K562 (cell line): ENCODE measurements around the gene AGR2. TPM values are rescaled to one million over a fixed set of nuclear protein-coding genes. Genes with fewer than 3 reads are reported as not detected.

Experiments
- ATAC-seq: fragments of 200-7000 bp; cut with Tn5 transposase; 3 replicates; pipeline ENCODE4 v1.9.1; 2020; ENCODE audit warnings: moderate library complexity
- BruUV-seq: library from RNA; stranded (reverse); fragments of 400-500 nt; replicated peaks from 2 replicates; lab custom pipeline; 2021; lab: Mats Ljungman, UMichigan
- CTCF ChIA-PET: fragments of 300-600 bp; formaldehyde crosslinking; extraction: SDS; loops from one replicate; lab custom pipeline; 2021; ENCODE audit warnings: low intra/inter-chr PET ratio; lab: Yijun Ruan, JAX
- POLR2A ChIA-PET: fragments of 300-600, 350-650 bp; sonication (Branson Sonifier 250); formaldehyde crosslinking; extraction: SDS; loops from one replicate; lab custom pipeline; 2021; ENCODE audit warnings: antibody characterized with exemption, inconsistent platforms; lab: Yijun Ruan, JAX
- DNase-seq, 4 experiments: peaks; one replicate each; pipeline versions ENCODE4 v3.0.0 to v3.0.0-alpha.2; 2011 to 2018; ENCODE audit warnings: low spot score in 3 of 4, mixed read lengths in 3 of 4; ENCODE audit errors: extremely low read depth in 1 of 4
- FAIRE-seq: peaks from 2 replicates; lab custom pipeline; 2011; peaks lifted over from hg19 to GRCh38; lab: Jason Lieb, UNC
- H2AFZ ChIP-seq: 2 replicates; pipeline ENCODE4 v1.6.0; 2011; ENCODE audit warnings: low read depth, low read length, control low read depth, inconsistent platforms
- H3K27ac ChIP-seq: fragments of 200-600 bp; 3 replicates; pipeline ENCODE4 v1.8.0; 2011; ENCODE audit warnings: low read depth, mild to moderate bottlenecking, control low read depth, inconsistent platforms, low read length, moderate library complexity, mixed read lengths; ENCODE audit errors: extremely low read depth
- H3K27me3 ChIP-seq, 2 experiments: fragments of 300-600 bp in 1 of 2; 2 replicates in 1 of 2; 3 replicates in 1 of 2; pipeline versions ENCODE4 v1.6.0 to v1.8.0; 2011; ENCODE audit warnings: inconsistent platforms in 2 of 2, low read length in 2 of 2, mild to moderate bottlenecking in 1 of 2, mixed read lengths in 1 of 2, moderate library complexity in 1 of 2; ENCODE audit not compliant: control insufficient read depth in 2 of 2, insufficient read depth in 2 of 2
- H3K36me3 ChIP-seq: fragments of 300-600 bp; 3 replicates; pipeline ENCODE4 v1.8.0; 2011; ENCODE audit warnings: mild to moderate bottlenecking, low read length, inconsistent platforms; ENCODE audit not compliant: control insufficient read depth, insufficient read depth
- H3K4me1 ChIP-seq, 2 experiments: fragments of 200-600 bp in 1 of 2; replicated peaks in 1 of 2; 2 replicates in 1 of 2; 3 replicates in 1 of 2; pipeline versions ENCODE4 v1.5.1 to v1.8.0; 2011; ENCODE audit warnings: inconsistent platforms in 2 of 2, low read length in 2 of 2, mild to moderate bottlenecking in 1 of 2, mixed read lengths in 1 of 2, moderate library complexity in 1 of 2; ENCODE audit not compliant: control insufficient read depth in 2 of 2, insufficient read depth in 2 of 2
- H3K4me2 ChIP-seq: 2 replicates; pipeline ENCODE4 v1.6.1; 2011; ENCODE audit warnings: low read length, control low read depth, inconsistent platforms, mixed read lengths; ENCODE audit not compliant: insufficient read depth
- H3K4me3 ChIP-seq: fragments of 200-600 bp; sonication (generic), shearing (Covaris generic); 2 replicates; pipeline ENCODE4 v1.5.1; 2016; ENCODE audit warnings: control low read depth, inconsistent platforms
- H3K79me2 ChIP-seq: fragments of 200-600 bp; 3 replicates; pipeline ENCODE4 v1.8.0; 2011; ENCODE audit warnings: low read length, inconsistent platforms; ENCODE audit not compliant: control insufficient read depth, insufficient read depth
- H3K9ac ChIP-seq, 2 experiments: 2 replicates each; pipeline versions ENCODE4 v1.6.0 to v1.6.1; 2011; ENCODE audit warnings: low read depth in 2 of 2, low read length in 2 of 2, control low read depth in 1 of 2, inconsistent platforms in 1 of 2, mild to moderate bottlenecking in 1 of 2, mixed read lengths in 1 of 2; ENCODE audit not compliant: insufficient read depth in 1 of 2
- H3K9me1 ChIP-seq: one replicate; pipeline ENCODE4 v1.6.0; 2011; ENCODE audit warnings: inconsistent platforms, mild to moderate bottlenecking, low read length, moderate library complexity; ENCODE audit not compliant: control insufficient read depth, insufficient read depth
- H3K9me3 ChIP-seq: replicated peaks from 2 replicates; pipeline ENCODE4 v1.5.1; 2011; ENCODE audit warnings: low read depth, low read length, inconsistent platforms; ENCODE audit not compliant: control insufficient read depth, insufficient read depth
- H4K20me1 ChIP-seq: replicated peaks from 2 replicates; pipeline ENCODE4 v1.6.1; 2011; ENCODE audit warnings: low read length, inconsistent platforms, mixed read lengths; ENCODE audit not compliant: control insufficient read depth, insufficient read depth
- HMBOX1 ChIP-seq: sonication (generic); IDR thresholded peaks from 2 replicates; pipeline ENCODE4 v1.6.1; 2016
- RBFOX2 ChIP-seq: fragments of 200-400 bp; formaldehyde crosslinking; IDR thresholded peaks from 2 replicates; pipeline ENCODE4 v1.6.1; 2017; ENCODE audit warnings: low read depth, mild to moderate bottlenecking, low read length, moderate library complexity
- YY1 ChIP-seq, 3 experiments: IDR thresholded peaks; 2 replicates each; pipeline ENCODE4 v1.6.1; 2011; ENCODE audit warnings: low read length in 2 of 3, mild to moderate bottlenecking in 2 of 3, moderate library complexity in 2 of 3, borderline replicate concordance in 1 of 3, control low read depth in 1 of 3, low read depth in 1 of 3; ENCODE audit not compliant: insufficient read depth in 3 of 3, insufficient replicate concordance in 2 of 3, control insufficient read depth in 1 of 3, insufficient read length in 1 of 3; ENCODE audit errors: extremely low read depth in 1 of 3
- ZC3H11A ChIP-seq: IDR thresholded peaks from 2 replicates; pipeline ENCODE4 v1.6.1; 2012; ENCODE audit warnings: low read depth, low read length, improper control_type of control experiment
- ZNF175 ChIP-seq: fragments of 200-800 bp; sonication (Bioruptor generic); IDR thresholded peaks from 2 replicates; pipeline ENCODE4 v1.6.1; 2016; ENCODE audit warnings: low read depth, mild to moderate bottlenecking, missing genetic modification characterization, missing compliant biosample characterization
- ZNF384 ChIP-seq: IDR thresholded peaks from 2 replicates; pipeline ENCODE4 v1.6.1; 2012; ENCODE audit warnings: low read depth, low read length, improper control_type of control experiment
- ZNF589 ChIP-seq: fragments of 200-800 bp; sonication (Bioruptor generic); IDR thresholded peaks from 2 replicates; pipeline ENCODE4 v1.6.1; 2016; ENCODE audit warnings: low read depth, missing genetic modification characterization, missing compliant biosample characterization
- WGBS: fragments of 100-300 bp; shearing (Covaris generic); methylation state at CpG from one replicate; pipeline ENCODE4 v1.1.6; 2016; ENCODE audit warnings: low coverage, mixed read lengths; ENCODE audit not compliant: insufficient coverage; ENCODE audit errors: missing lambda C conversion rate; 5-methylcytosine and 5-hydroxymethylcytosine counted together
- in situ Hi-C: fragments of 300-500 bp; cut with MboI; formaldehyde crosslinking; loops from 4 replicates; pipeline ENCODE4 v1.15.0; 2018; ENCODE audit warnings: inconsistent platforms, mixed read lengths
- intact Hi-C: fragments of 100-400 bp; cut with micrococcal nuclease; formaldehyde crosslinking; loops from 2 replicates; pipeline ENCODE4 v1.14.2; 2022
- polyA plus RNA-seq, 8 experiments: library from polyadenylated mRNA; depleted of rRNA in 4 of 8; stranded (reverse) in 5 of 8; unstranded in 3 of 8; fragments of >200 nt; fragmentation: Nextera tagmentation in 2 of 8; fragmentation: Illumina TruSeq in 1 of 8; extraction: Ambion mirVana in 2 of 8; extraction: Trizol in 1 of 8; gene quantifications; 2 replicates each; pipeline versions ENCODE4 v1.2.1 to v1.2.3, GENCODE V29; 2011 to 2014; ENCODE audit warnings: inconsistent platforms in 1 of 8, missing spikeins in 1 of 8
- total RNA-seq, 7 experiments: library from RNA; depleted of rRNA in 6 of 7; stranded (reverse); fragments of >200 nt in 6 of 7; fragmentation: Illumina TruSeq in 2 of 7; extraction: Trizol in 2 of 7; gene quantifications; 2 replicates each; pipeline versions ENCODE4 v1.2.1 to v1.2.3, GENCODE V29; 2011 to 2021; ENCODE audit warnings: low replicate concordance in 1 of 7

Gene AGR2
- total and polyA plus RNA-seq, 9 of the 15 experiments (the other 6 are each of a cell fraction or from before 2014, with no cell fraction given), result 0.66 TPM; not detected in 8

- no peaks in the 10 kb centered on the region for H3K9me1 ChIP-seq
- no peak overlapping the region for H3K4me2 ChIP-seq
- CTCF ChIA-PET, result no interaction called here
- no peak overlapping the region for H3K27ac ChIP-seq
- no peak overlapping the region for H3K4me3 ChIP-seq
- no peaks in the 10 kb centered on the region for H4K20me1 ChIP-seq
- H3K9ac ChIP-seq, result no peak overlapping the region
- in situ Hi-C loops, result no loop called here
- 83% methylated on average over 5 of the region's 6 CpGs for WGBS
- BruUV-seq, result no TSS peak
- H2AFZ ChIP-seq, result no peak overlapping the region
- peaks cover 49% of the 10 kb centered on the region for H3K79me2 ChIP-seq
- peaks cover 9 to 11% of the 10 kb centered on the region in 2 experiments; a peak in 4 of 5 replicates for H3K4me1 ChIP-seq
- no peaks in the 10 kb centered on the region; the same call in 1 of the 2 replicates for H3K9me3 ChIP-seq
- no peaks in the 10 kb centered on the region; the same call in 1 of the 3 replicates for H3K36me3 ChIP-seq
- no peak for DNase-seq
- TF ChIP-seq ZNF589 (CRISPR knock-in tag) (no peak), ZC3H11A (no peak), ZNF175 (CRISPR knock-in tag) (no peak)
- TF ChIP-seq, all 486 proteins: peak for 0
- no peak for FAIRE-seq
- POLR2A ChIA-PET, result interaction anchor here (0.9 kb wide), 1 partner anchor 8 kb away, joined by 3 read pairs; no protein-coding TSS in a partner anchor
- intact Hi-C loops, result loop anchor here (10.0 kb wide), 3 partner anchors 53 to 493 kb away; partner anchors contain the start of gene CRPPA
- H3K27me3 ChIP-seq, result no peaks in the 10 kb centered on the region
- ATAC-seq, result no peak
Measured at GRCh38 chr7:16758036-16758435, 46.8 kb downstream of the AGR2 start.

GRCh38 chr7:16755397-16755796, 49.4 kb downstream of the AGR2 start:
- intact Hi-C loops (loop anchor here (10.0 kb wide), 3 partner anchors 51 to 491 kb away; partner anchors contain the start of gene CRPPA), in situ Hi-C loops (no loop called here)
- no peaks in the 10 kb centered on the region; the same call in 2 of the 3 replicates for H3K36me3 ChIP-seq
- H4K20me1 ChIP-seq, result no peaks in the 10 kb centered on the region
- peaks cover 47% of the 10 kb centered on the region for H3K79me2 ChIP-seq
- ChIA-PET POLR2A (interaction anchor here (0.8 to 2.2 kb wide), 6 partner anchors 11 to 16 kb away, joined by 3 to 8 read pairs (median 6); no protein-coding TSS in a partner anchor), CTCF (no interaction called here)
- ATAC-seq, result peak; percentile 10
- H3K4me1 ChIP-seq, result peaks cover 9 to 11% of the 10 kb centered on the region in 2 experiments; a peak in 4 of 5 replicates
- H3K9ac ChIP-seq, result peak overlapping the region in 1 of 2 experiments; percentile 54; a peak in 2 of 4 replicates
- no peaks in the 10 kb centered on the region for H3K9me1 ChIP-seq
- peak overlapping the region; percentile 92 for H3K4me2 ChIP-seq
- H3K4me3 ChIP-seq, result peak overlapping the region; percentile 72; the same call in 1 of the 2 replicates
- no peaks in the 10 kb centered on the region for H3K27me3 ChIP-seq
- DNase-seq, result no peak
- no peaks in the 10 kb centered on the region; the same call in 1 of the 2 replicates for H3K9me3 ChIP-seq
- TF ChIP-seq ZNF384 (peak; percentile 42), YY1 (IDR thresholded peaks at IDR 0.05; ENCODE audit: borderline replicate concordance in 1 of 3, control insufficient read depth in 1 of 3, extremely low read depth in 1 of 3, insufficient read depth in 3 of 3, insufficient read length in 1 of 3, insufficient replicate concordance in 2 of 3, low read depth in 1 of 3, low read length in 2 of 3) (no peak), HMBOX1 (0 out of 2 replicates have a peak, but pooled peaks have one; percentile 1), RBFOX2 (0 out of 2 replicates have a peak, but pooled peaks have one; percentile 17)
- TF ChIP-seq, all 486 proteins: peak for 3
- no peak for FAIRE-seq
- Histone ChIP-seq H2AFZ (no peak overlapping the region; the same call in 1 of the 2 replicates), H3K27ac (peak overlapping the region; percentile 35; the same call in 2 of the 3 replicates)
- BruUV-seq, result no TSS peak
